Esophagus muscularis mucosa (tissue), 4 donors: ENCODE measurements around the gene KCNMB1. TPM values are rescaled to one million over a fixed set of nuclear protein-coding genes. Genes with fewer than 3 reads are reported as not detected.

Experiments used
- DNase-seq: peaks from one replicate; pipeline ENCODE4 v3.0.0-alpha.2; 2017; ENCODE audit errors: extremely low spot score
- H3K27ac ChIP-seq, 4 donors: fragments of 200-600 bp; sonication (generic); replicated peaks in 1 of 4; 1 replicate in 3 of 4; 2 replicates in 1 of 4; pipeline ENCODE4 v1.5.1; 2016 to 2019; ENCODE audit warnings: mild to moderate bottlenecking in 1 of 4
- H3K27me3 ChIP-seq, 4 donors: fragments of 200-600 bp; sonication (generic); one replicate each; pipeline versions ENCODE4 v1.5.1 to v1.6.0; 2016 to 2019
- H3K36me3 ChIP-seq, 4 donors: fragments of 200-600 bp; sonication (generic); one replicate each; pipeline ENCODE4 v1.5.1; 2016 to 2019
- H3K4me1 ChIP-seq, 4 donors: fragments of 200-600 bp; sonication (generic); one replicate each; pipeline ENCODE4 v1.5.1; 2016 to 2019
- H3K4me3 ChIP-seq, 4 donors: fragments of 200-600 bp; sonication (generic); 1 replicate in 2 of 4; 2 replicates in 2 of 4; pipeline ENCODE4 v1.5.1; 2016 to 2019; ENCODE audit warnings: mild to moderate bottlenecking in 4 of 4, moderate library complexity in 1 of 4
- H3K9me3 ChIP-seq, 4 donors: fragments of 200-600 bp; sonication (generic); 1 replicate in 3 of 4; 2 replicates in 1 of 4; pipeline ENCODE4 v1.5.1; 2016 to 2019
- EP300 ChIP-seq: sonication (generic); formaldehyde crosslinking; IDR thresholded peaks from one replicate; pipeline ENCODE4 v1.6.1; 2017; ENCODE audit warnings: antibody characterized with exemption
- POLR2A ChIP-seq: fragments of 450-650 bp; IDR thresholded peaks from one replicate; pipeline ENCODE4 v1.6.1; 2017; ENCODE audit warnings: antibody characterized with exemption, moderate library complexity, mild to moderate bottlenecking, low read depth
- POLR2AphosphoS5 ChIP-seq, 2 donors: sonication (generic); formaldehyde crosslinking; IDR thresholded peaks; one replicate each; pipeline ENCODE4 v1.6.1; 2017; ENCODE audit warnings: antibody characterized with exemption in 2 of 2
- whole genome bisulfite sequencing: methylation state at CpG from one replicate; pipeline ENCODE4 v1.1.5; 2018; 5-methylcytosine and 5-hydroxymethylcytosine counted together
- intact Hi-C: fragments of 100-400 bp; cut with DNase I; formaldehyde crosslinking; loops from one replicate; pipeline ENCODE4 v1.15.1; 2023
- total RNA-seq, 4 donors: library from RNA; depleted of rRNA; stranded (reverse); fragments of >200 nt; gene quantifications; one replicate each; pipeline versions ENCODE4 v1.1.0 to v1.2.1, GENCODE V29; 2016
- TF ChIP-seq, protein P1 (sequence below), 3 experiments: fragments of 200-600 bp in 2 of 3; fragments of 450-650 bp in 1 of 3; sonication (generic) in 2 of 3; IDR thresholded peaks; one replicate each; pipeline ENCODE4 v1.5.1; 2017 to 2019; ENCODE audit warnings: antibody characterized with exemption in 3 of 3, mild to moderate bottlenecking in 2 of 3, moderate library complexity in 1 of 3

Gene KCNMB1
- total RNA-seq, 4 donors from 2014 or later: 45.6 to 83.0 (median 78.8) TPM

- Histone ChIP-seq H3K4me1 (peaks cover 7 to 19% (median 11%) of the 10 kb centered on the region in 4 donors), H3K36me3 (no peaks in the 10 kb centered on the region), H3K9me3 (no peaks in the 10 kb centered on the region), H3K4me3 (no peak overlapping the region), H3K27ac (no peak overlapping the region), H3K27me3 (peaks cover 0 to 43% (median 3%) of the 10 kb centered on the region in 4 donors)
- intact Hi-C loops: no loop called here
- TF ChIP-seq POLR2AphosphoS5 (IDR thresholded peaks at IDR 0.05) (no peak), POLR2A (no peak), EP300 (no peak)
- TF ChIP-seq, protein P1, sequence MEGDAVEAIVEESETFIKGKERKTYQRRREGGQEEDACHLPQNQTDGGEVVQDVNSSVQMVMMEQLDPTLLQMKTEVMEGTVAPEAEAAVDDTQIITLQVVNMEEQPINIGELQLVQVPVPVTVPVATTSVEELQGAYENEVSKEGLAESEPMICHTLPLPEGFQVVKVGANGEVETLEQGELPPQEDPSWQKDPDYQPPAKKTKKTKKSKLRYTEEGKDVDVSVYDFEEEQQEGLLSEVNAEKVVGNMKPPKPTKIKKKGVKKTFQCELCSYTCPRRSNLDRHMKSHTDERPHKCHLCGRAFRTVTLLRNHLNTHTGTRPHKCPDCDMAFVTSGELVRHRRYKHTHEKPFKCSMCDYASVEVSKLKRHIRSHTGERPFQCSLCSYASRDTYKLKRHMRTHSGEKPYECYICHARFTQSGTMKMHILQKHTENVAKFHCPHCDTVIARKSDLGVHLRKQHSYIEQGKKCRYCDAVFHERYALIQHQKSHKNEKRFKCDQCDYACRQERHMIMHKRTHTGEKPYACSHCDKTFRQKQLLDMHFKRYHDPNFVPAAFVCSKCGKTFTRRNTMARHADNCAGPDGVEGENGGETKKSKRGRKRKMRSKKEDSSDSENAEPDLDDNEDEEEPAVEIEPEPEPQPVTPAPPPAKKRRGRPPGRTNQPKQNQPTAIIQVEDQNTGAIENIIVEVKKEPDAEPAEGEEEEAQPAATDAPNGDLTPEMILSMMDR (IDR thresholded peaks at IDR 0.05): no peak
- no peak for DNase-seq
- 90% methylated on average over 4 of the region's 4 CpGs for WGBS
These were observed 41.1 kb upstream of the KCNMB1 start for GRCh38 chr5:170430256-170430655.

GRCh38 chr5:170429014-170429413 lies 39.8 kb upstream of the KCNMB1 start:
- no peak for DNase-seq
- 72% methylated on average over 7 of the region's 7 CpGs for WGBS
- Histone ChIP-seq H3K27me3 (peaks cover 0 to 43% (median 3%) of the 10 kb centered on the region in 4 donors), H3K4me1 (peaks cover 7 to 14% (median 10%) of the 10 kb centered on the region in 4 donors), H3K4me3 (no peak overlapping the region), H3K9me3 (no peaks in the 10 kb centered on the region), H3K27ac (no peak overlapping the region), H3K36me3 (no peaks in the 10 kb centered on the region)
- TF ChIP-seq, protein P1 (IDR thresholded peaks at IDR 0.05): peak in 1 of 3 experiments; percentile 25
- TF ChIP-seq POLR2A: no peak
- TF ChIP-seq POLR2AphosphoS5 (IDR thresholded peaks at IDR 0.05): no peak
- intact Hi-C loops: no loop called here

GRCh38 chr5:170427672-170428236 lies 38.6 kb upstream of the KCNMB1 start:
- no peak for TF ChIP-seq POLR2AphosphoS5 (IDR thresholded peaks at IDR 0.05)
- Histone ChIP-seq H3K27me3 (peaks cover 0 to 36% (median 3%) of the 10 kb centered on the region in 4 donors), H3K27ac (no peak overlapping the region), H3K9me3 (no peaks in the 10 kb centered on the region), H3K4me1 (peaks cover 7 to 14% (median 10%) of the 10 kb centered on the region in 4 donors), H3K4me3 (no peak overlapping the region), H3K36me3 (no peaks in the 10 kb centered on the region)
- 45% methylated on average over 4 of the region's 4 CpGs for WGBS
- intact Hi-C loops: no loop called here
- no peak for DNase-seq

GRCh38 chr5:170426786-170427185 lies 37.6 kb upstream of the KCNMB1 start:
- TF ChIP-seq EP300 (no peak), POLR2AphosphoS5 (IDR thresholded peaks at IDR 0.05) (no peak), POLR2A (no peak)
- TF ChIP-seq, protein P1 (IDR thresholded peaks at IDR 0.05): no peak
- intact Hi-C loops: no loop called here
- WGBS: 88% methylated on average over 6 of the region's 6 CpGs
- Histone ChIP-seq H3K4me3 (no peak overlapping the region), H3K27ac (no peak overlapping the region), H3K9me3 (no peaks in the 10 kb centered on the region), H3K36me3 (no peaks in the 10 kb centered on the region), H3K27me3 (peaks cover 0 to 29% (median 3%) of the 10 kb centered on the region in 4 donors), H3K4me1 (peaks cover 7 to 20% (median 15%) of the 10 kb centered on the region in 4 donors)
- no peak for DNase-seq

DNA sequence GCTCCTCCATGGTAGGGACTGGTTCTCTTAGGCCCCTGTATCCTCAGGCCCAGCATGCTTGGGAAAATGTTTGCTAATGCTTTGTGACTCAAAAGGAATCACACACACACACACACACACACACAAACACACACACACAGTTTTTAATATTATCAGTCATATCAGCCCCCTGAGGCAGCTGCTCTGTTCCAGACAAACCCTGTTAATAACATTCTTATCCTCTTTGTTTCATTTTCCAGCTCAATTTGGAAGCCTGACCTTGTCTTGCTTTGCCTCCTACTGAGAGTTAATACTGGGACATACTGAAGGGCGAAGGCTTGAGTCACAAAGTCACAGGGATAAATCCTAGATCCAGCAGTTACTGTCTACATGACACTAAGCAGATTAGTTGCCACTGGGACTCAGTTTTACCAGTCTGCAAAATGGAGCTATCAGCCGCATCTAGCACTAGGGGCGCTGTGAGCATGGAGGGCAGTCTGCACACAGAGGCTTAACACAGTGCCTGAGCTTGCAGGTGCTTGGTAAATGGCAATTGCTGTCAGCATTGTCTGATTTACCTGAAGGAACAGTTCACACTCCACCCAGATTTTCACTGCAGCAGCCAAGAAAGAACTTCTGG lies 37.1 kb upstream of the KCNMB1 start:
- Histone ChIP-seq H3K27me3 (peaks cover 0 to 24% (median 3%) of the 10 kb centered on the region in 4 donors), H3K36me3 (no peaks in the 10 kb centered on the region), H3K27ac (no peak overlapping the region), H3K4me1 (peaks cover 7 to 25% (median 21%) of the 10 kb centered on the region in 4 donors), H3K4me3 (no peak overlapping the region), H3K9me3 (no peaks in the 10 kb centered on the region)
- intact Hi-C loops: no loop called here
- DNase-seq: no peak
- WGBS: 100% methylated on average over 1 of the region's 3 CpGs
- no peak for TF ChIP-seq POLR2A
- TF ChIP-seq, protein P1 (IDR thresholded peaks at IDR 0.05): no peak
- TF ChIP-seq EP300: no peak
- no peak for TF ChIP-seq POLR2AphosphoS5 (IDR thresholded peaks at IDR 0.05)
